Karpas-422 (cell line): Measurements from ENCODE around the gene BAHCC1. TPM values are rescaled to one million over a fixed set of nuclear protein-coding genes. Genes with fewer than 3 reads are reported as not detected.

ENCODE experiments used
- DNase-seq: peaks from one replicate; pipeline ENCODE4 v3.0.0-alpha.2; 2015
- H2AFZ ChIP-seq: fragments of 200-600 bp; sonication (generic); 2 replicates; pipeline ENCODE4 v1.6.1; 2014; ENCODE audit warnings: antibody characterized with exemption, low read length, mixed read lengths
- H3K27ac ChIP-seq: fragments of 200-600 bp; sonication (generic); 2 replicates; pipeline ENCODE4 v1.5.1; 2014; ENCODE audit warnings: mild to moderate bottlenecking, low read length, moderate library complexity
- H3K27me3 ChIP-seq: fragments of 200-600 bp; sonication (generic); 2 replicates; pipeline ENCODE4 v1.6.1; 2014; ENCODE audit warnings: low read length, mixed read lengths
- H3K36me3 ChIP-seq: fragments of 200-600 bp; sonication (generic); 2 replicates; pipeline ENCODE4 v1.6.1; 2014; ENCODE audit warnings: low read length, mixed read lengths; ENCODE audit not compliant: insufficient read depth
- H3K4me1 ChIP-seq: fragments of 200-600 bp; sonication (generic); 2 replicates; pipeline ENCODE4 v1.6.1; 2014; ENCODE audit warnings: mild to moderate bottlenecking, low read length, mixed read lengths
- H3K4me2 ChIP-seq: fragments of 200-600 bp; sonication (generic); 2 replicates; pipeline ENCODE4 v1.6.1; 2014; ENCODE audit warnings: low read length, low read depth, mild to moderate bottlenecking; ENCODE audit not compliant: poor library complexity, severe bottlenecking
- H3K4me3 ChIP-seq: fragments of 200-600 bp; sonication (generic); 2 replicates; pipeline ENCODE4 v1.5.1; 2014; ENCODE audit warnings: mild to moderate bottlenecking, antibody characterized with exemption, low read length, mixed read lengths
- H3K79me2 ChIP-seq: fragments of 200-600 bp; sonication (generic); 2 replicates; pipeline ENCODE4 v1.6.1; 2014; ENCODE audit warnings: mild to moderate bottlenecking, low read length, mixed read lengths
- H3K9ac ChIP-seq: fragments of 200-600 bp; sonication (generic); 2 replicates; pipeline ENCODE4 v1.6.0; 2014; ENCODE audit warnings: low read length
- H3K9me2 ChIP-seq: fragments of 200-600 bp; sonication (generic), shearing (Covaris generic); replicated peaks from 2 replicates; pipeline ENCODE4 v1.6.0; 2014; ENCODE audit warnings: mild to moderate bottlenecking, low read length, moderate library complexity; ENCODE audit not compliant: insufficient read depth
- H3K9me3 ChIP-seq: fragments of 300-700, 200-600 bp; sonication (generic); 2 replicates; pipeline ENCODE4 v1.6.1; 2014; ENCODE audit warnings: low read length, mixed read lengths
- H4K20me1 ChIP-seq: fragments of 200-600 bp; sonication (generic); 2 replicates; pipeline ENCODE4 v1.6.1; 2014; ENCODE audit warnings: mild to moderate bottlenecking, antibody characterized with exemption, low read length, low read depth; ENCODE audit not compliant: insufficient read depth
- small RNA-seq: library from RNA; depleted of rRNA; stranded (forward); fragments of <200 nt; gene quantifications from one replicate; pipeline ENCODE3, GENCODE V24; 2014
- total RNA-seq: library from RNA; depleted of rRNA; stranded (reverse); fragments of >200 nt; shearing (Covaris generic); gene quantifications from 2 replicates; pipeline ENCODE4 v1.2.3, GENCODE V29; 2014; ENCODE audit warnings: low replicate concordance; rRNA removed

BAHCC1 gene
- total RNA-seq, 1 experiment from 2014 or later: not detected

DNA sequence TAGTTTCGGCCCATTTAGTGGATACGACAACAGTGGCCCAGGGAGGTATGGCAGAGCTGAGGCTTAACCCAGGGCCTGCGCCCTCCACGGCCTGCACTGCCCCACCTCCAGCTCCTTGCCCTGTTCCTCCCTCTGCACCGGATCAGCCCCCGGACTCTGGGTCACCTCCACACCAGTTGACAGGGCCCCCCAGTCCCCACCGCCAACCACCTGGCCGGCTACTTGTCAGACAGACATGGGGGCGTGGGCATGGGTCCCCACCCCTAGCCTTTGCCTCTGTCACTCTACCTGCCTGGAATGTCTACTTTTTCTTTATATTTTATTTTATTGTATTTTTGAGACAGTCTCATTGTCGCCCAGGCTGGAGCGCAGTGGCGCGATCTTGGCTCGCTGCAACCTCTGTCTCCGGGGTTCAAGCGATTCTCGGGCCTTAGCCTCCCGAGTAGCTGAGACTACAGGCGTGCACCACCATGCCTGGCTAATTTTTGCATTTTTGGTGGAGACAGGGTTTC is 120.3 kb downstream of the BAHCC1 start:
- no peak overlapping the region for H2AFZ ChIP-seq
- peak overlapping the region; percentile 90 for H3K9ac ChIP-seq
- no peak for DNase-seq
- H3K27ac ChIP-seq: peak overlapping the region; percentile 93
- H3K9me3 ChIP-seq: no peaks in the 10 kb centered on the region
- peak overlapping the region; percentile 68 for H3K4me3 ChIP-seq
- no peaks in the 10 kb centered on the region for H3K27me3 ChIP-seq
- peaks cover 19% of the 10 kb centered on the region for H3K36me3 ChIP-seq
- H3K4me1 ChIP-seq: peaks cover 62% of the 10 kb centered on the region
- peaks cover 31% of the 10 kb centered on the region for H4K20me1 ChIP-seq
- H3K79me2 ChIP-seq: peaks cover 11% of the 10 kb centered on the region
- peak overlapping the region; percentile 94 for H3K4me2 ChIP-seq
- H3K9me2 ChIP-seq: no peaks in the 10 kb centered on the region

Small RNA genes lying within 50 kb of the gene (small RNA-seq; reads per million reads assigned to genes)
- gene MIR3186 (not detected), gene MIR4740 (not detected)

Other genes starting within 250 kb of the BAHCC1 start
- not detected in 2 replicates for gene PVALEF, start 229.9 kb upstream of the BAHCC1 start, total RNA-seq
- gene AATK, start 229.2 kb upstream of the BAHCC1 start, total RNA-seq: not detected in 2 replicates
- gene CEP131, start 172.5 kb upstream of the BAHCC1 start, total RNA-seq: 5.1 and 23.6 TPM in 2 replicates
- 14.5 and 36.6 TPM in 2 replicates for gene TEPSIN, start 156.4 kb upstream of the BAHCC1 start, total RNA-seq
- 34.7 and 81.5 TPM in 2 replicates for gene NDUFAF8, start 156.1 kb upstream of the BAHCC1 start, total RNA-seq
- gene SLC38A10, start 100.2 kb upstream of the BAHCC1 start, total RNA-seq: 20.8 and 48.8 TPM in 2 replicates
- gene ACTG1, start 117.3 kb downstream of the BAHCC1 start, total RNA-seq: 2,634 and 2,913 TPM in 2 replicates
- 0.63 and 1.2 TPM in 2 replicates for gene FSCN2, start 132.9 kb downstream of the BAHCC1 start, total RNA-seq
- gene FAAP100, start 156.9 kb downstream of the BAHCC1 start, total RNA-seq: 14.8 and 30.9 TPM in 2 replicates
- 32.4 and 50.3 TPM in 2 replicates for gene NPLOC4, start 241.7 kb downstream of the BAHCC1 start, total RNA-seq
- gene TSPAN10, start 241.7 kb downstream of the BAHCC1 start, total RNA-seq: 1.5 and 1.7 TPM in 2 replicates